ENCODE measurements around the gene MOB1A. TPM values are rescaled to one million over a fixed set of nuclear protein-coding genes. Genes with fewer than 3 reads are reported as not detected.

Gene MOB1A
- total and polyA plus RNA-seq, 2 of the 8 experiments (the other 6 are each of a cell fraction or from before 2014, with no cell fraction given) = 21.6 to 91.7 TPM

- ChIA-PET POLR2A (ENCODE audit: partially characterized antibody) (interaction anchor here (0.7 to 72.1 kb wide), 4 partner anchors 3 to 260 kb away, joined by 3 to 2699 read pairs (median 1352); partner anchors contain the start of genes BOLA3, MOB1A and MTHFD2), CTCF (ENCODE audit: partially characterized antibody) (interaction anchor here (0.9 kb wide), 1 partner anchor 18 kb away, joined by 3 read pairs; no protein-coding TSS in a partner anchor)
- Histone ChIP-seq H3K56ac (replicated peaks; ENCODE audit: insufficient read length, low read depth, low read length) (no peak overlapping the region), H3K23me2 (ENCODE audit: low read depth, low read length) (no peaks in the 10 kb centered on the region; the same call in 1 of the 2 replicates), H3K9me3 (ENCODE audit: insufficient read depth in 2 of 2, low read depth in 1 of 2, low read length in 1 of 2) (peaks cover 0 to 2% of the 10 kb centered on the region in 2 experiments; a peak in 1 of 4 replicates), H3K18ac (ENCODE audit: extremely low read depth, low read length) (no peak overlapping the region), H3K4me3 (ENCODE audit: extremely low read depth in 1 of 4, insufficient read depth in 2 of 4, low read depth in 3 of 4, low read length in 4 of 4) (no peak overlapping the region), H3K4me2 (ENCODE audit: insufficient read depth in 1 of 2, low read depth in 2 of 2, low read length in 2 of 2) (no peak overlapping the region), H2BK5ac (ENCODE audit: low read depth, low read length) (no peak overlapping the region), H4K5ac (ENCODE audit: insufficient read length, low read depth, low read length) (no peak overlapping the region), H3K9ac (replicated peaks in 1 of 4; ENCODE audit: extremely low read depth in 1 of 4, low read depth in 3 of 4, low read length in 3 of 4) (no peak overlapping the region), H3K27me3 (replicated peaks in 1 of 4; ENCODE audit: control insufficient read depth in 3 of 4, extremely low read depth in 1 of 4, insufficient read depth in 3 of 4, low read length in 3 of 4) (no peaks in the 10 kb centered on the region), H2BK20ac (ENCODE audit: low read length) (no peak overlapping the region), H3K79me1 (ENCODE audit: low read depth, low read length) (0 out of 2 replicates have a peak, but pooled peaks cover 2% of the 10 kb centered on the region), H3K4me1 (replicated peaks in 1 of 4; ENCODE audit: control insufficient read depth in 3 of 4, insufficient read depth in 4 of 4, low read length in 3 of 4) (peaks cover 0 to 3% (median 0%) of the 10 kb centered on the region in 4 experiments; a peak in 1 of 7 replicates), H4K8ac (ENCODE audit: extremely low read depth, insufficient read depth, low read length) (no peak overlapping the region), H2BK15ac (ENCODE audit: low read length) (no peak overlapping the region), H3K27ac (ENCODE audit: low read depth, low read length) (no peak overlapping the region), H3K4ac (replicated peaks; ENCODE audit: insufficient read length, low read depth, low read length) (no peak overlapping the region), H3K79me2 (ENCODE audit: control insufficient read depth in 1 of 2, insufficient read depth in 2 of 2, low read length in 2 of 2) (peaks cover 13 to 59% of the 10 kb centered on the region in 2 experiments), H3K14ac (ENCODE audit: insufficient read length) (no peak overlapping the region), H3K23ac (ENCODE audit: insufficient read length) (no peak overlapping the region), H4K91ac (replicated peaks; ENCODE audit: insufficient read length, low read length) (no peak overlapping the region), H2BK120ac (replicated peaks; ENCODE audit: low read depth, low read length) (no peak overlapping the region), H3K36me3 (ENCODE audit: control insufficient read depth in 2 of 4, insufficient read depth in 4 of 4, low read length in 3 of 4) (peaks cover 0 to 28% (median 16%) of the 10 kb centered on the region in 4 experiments; a peak in 6 of 8 replicates), H2AK5ac (ENCODE audit: low read depth, low read length) (no peak overlapping the region), H2BK12ac (ENCODE audit: low read depth, low read length) (no peak overlapping the region), H2AFZ (ENCODE audit: low read length) (no peak overlapping the region), H4K20me1 (replicated peaks in 1 of 2; ENCODE audit: control insufficient read depth in 1 of 2, insufficient read depth in 2 of 2, low read length in 2 of 2) (peaks cover 0 to 5% of the 10 kb centered on the region in 2 experiments)
- 91% methylated on average over 1 of the region's 1 CpG; no CpG with 5 or more reads in 1 of the 2 experiments for WGBS, 2 experiments (ENCODE audit: extremely low coverage in 1 of 2, insufficient coverage in 1 of 2, insufficient read length in 1 of 2, insufficient replicate concordance in 2 of 2, low coverage in 1 of 2, low lambda C conversion rate in 2 of 2, missing lambda C conversion rate in 1 of 2)
- DNase-seq (ENCODE audit: low read depth in 1 of 2, low spot score in 2 of 2) (peak in 1 of 2 experiments; percentile 28), FAIRE-seq (no peak)
- TF ChIP-seq USF2 (IDR thresholded peaks at IDR 0.05; ENCODE audit: low read length) (no peak), HDAC6 (IDR thresholded peaks at IDR 0.05; ENCODE audit: low read depth, low read length) (no peak), SP2 (IDR thresholded peaks at IDR 0.05; ENCODE audit: low read length) (no peak), EP300 (IDR thresholded peaks at IDR 0.05; ENCODE audit: borderline replicate concordance in 1 of 2, low read depth in 2 of 2, low read length in 2 of 2) (no peak), CHD1 (IDR thresholded peaks at IDR 0.05; ENCODE audit: low read depth, low read length) (no peak), CHD2 (IDR thresholded peaks at IDR 0.05; ENCODE audit: low read length) (no peak), FOSL1 (IDR thresholded peaks at IDR 0.05; ENCODE audit: insufficient read depth, low read depth, low read length) (no peak), YY1 (IDR thresholded peaks at IDR 0.05; ENCODE audit: low read depth, low read length) (no peak), SP4 (IDR thresholded peaks at IDR 0.05; ENCODE audit: low read length) (no peak)
- TF ChIP-seq, protein P1, sequence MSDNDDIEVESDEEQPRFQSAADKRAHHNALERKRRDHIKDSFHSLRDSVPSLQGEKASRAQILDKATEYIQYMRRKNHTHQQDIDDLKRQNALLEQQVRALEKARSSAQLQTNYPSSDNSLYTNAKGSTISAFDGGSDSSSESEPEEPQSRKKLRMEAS (IDR thresholded peaks at IDR 0.05) = no peak
- TF ChIP-seq, protein P2, sequence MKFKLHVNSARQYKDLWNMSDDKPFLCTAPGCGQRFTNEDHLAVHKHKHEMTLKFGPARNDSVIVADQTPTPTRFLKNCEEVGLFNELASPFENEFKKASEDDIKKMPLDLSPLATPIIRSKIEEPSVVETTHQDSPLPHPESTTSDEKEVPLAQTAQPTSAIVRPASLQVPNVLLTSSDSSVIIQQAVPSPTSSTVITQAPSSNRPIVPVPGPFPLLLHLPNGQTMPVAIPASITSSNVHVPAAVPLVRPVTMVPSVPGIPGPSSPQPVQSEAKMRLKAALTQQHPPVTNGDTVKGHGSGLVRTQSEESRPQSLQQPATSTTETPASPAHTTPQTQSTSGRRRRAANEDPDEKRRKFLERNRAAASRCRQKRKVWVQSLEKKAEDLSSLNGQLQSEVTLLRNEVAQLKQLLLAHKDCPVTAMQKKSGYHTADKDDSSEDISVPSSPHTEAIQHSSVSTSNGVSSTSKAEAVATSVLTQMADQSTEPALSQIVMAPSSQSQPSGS (IDR thresholded peaks at IDR 0.05; ENCODE audit: low read length) = no peak
These were observed 3.8 kb downstream of the MOB1A start for GRCh38 chr2:74174909-74175308.

Data from H1 (cell line).